Fibroblast of mammary gland (primary cell): ENCODE results near the gene HRH2.

Experiments
- DNase-seq: peaks from one replicate; pipeline ENCODE4 v3.0.0-alpha.2; 2010; ENCODE audit warnings: low read depth
- H3K4me3 ChIP-seq: 2 replicates; pipeline ENCODE4 v1.5.1; 2011; ENCODE audit warnings: low read depth, mild to moderate bottlenecking, low read length, moderate library complexity; ENCODE audit not compliant: control insufficient read depth
- TF ChIP-seq, protein P1 (sequence below): conservative IDR thresholded peaks from 2 replicates; pipeline ENCODE4 v1.5.1; 2011; ENCODE audit warnings: low read depth, low read length, inconsistent platforms; ENCODE audit not compliant: control insufficient read depth, insufficient read depth

Gene HRH2

DNA sequence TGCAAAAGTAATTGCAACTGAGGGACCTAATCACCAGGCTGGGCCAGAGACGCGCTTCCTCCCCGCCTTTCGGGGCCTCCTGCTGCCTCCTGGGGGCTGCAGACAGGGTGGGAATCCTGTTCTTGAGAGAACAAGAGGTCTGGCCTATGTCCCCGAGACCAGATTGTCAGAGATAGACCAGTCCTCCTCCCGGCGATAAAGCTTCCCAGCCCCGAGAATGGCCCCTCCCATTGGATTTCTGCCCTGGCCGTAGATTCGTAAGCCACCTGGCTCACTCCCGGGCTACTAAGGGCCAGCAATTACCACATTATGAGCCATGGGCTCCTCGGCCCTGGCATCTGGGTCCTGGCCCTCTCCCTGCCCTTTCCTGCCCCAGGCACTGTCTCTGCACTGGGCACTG is 70.4 kb downstream of the HRH2 start:
- no peak overlapping the region for H3K4me3 ChIP-seq
- TF ChIP-seq, protein P1, sequence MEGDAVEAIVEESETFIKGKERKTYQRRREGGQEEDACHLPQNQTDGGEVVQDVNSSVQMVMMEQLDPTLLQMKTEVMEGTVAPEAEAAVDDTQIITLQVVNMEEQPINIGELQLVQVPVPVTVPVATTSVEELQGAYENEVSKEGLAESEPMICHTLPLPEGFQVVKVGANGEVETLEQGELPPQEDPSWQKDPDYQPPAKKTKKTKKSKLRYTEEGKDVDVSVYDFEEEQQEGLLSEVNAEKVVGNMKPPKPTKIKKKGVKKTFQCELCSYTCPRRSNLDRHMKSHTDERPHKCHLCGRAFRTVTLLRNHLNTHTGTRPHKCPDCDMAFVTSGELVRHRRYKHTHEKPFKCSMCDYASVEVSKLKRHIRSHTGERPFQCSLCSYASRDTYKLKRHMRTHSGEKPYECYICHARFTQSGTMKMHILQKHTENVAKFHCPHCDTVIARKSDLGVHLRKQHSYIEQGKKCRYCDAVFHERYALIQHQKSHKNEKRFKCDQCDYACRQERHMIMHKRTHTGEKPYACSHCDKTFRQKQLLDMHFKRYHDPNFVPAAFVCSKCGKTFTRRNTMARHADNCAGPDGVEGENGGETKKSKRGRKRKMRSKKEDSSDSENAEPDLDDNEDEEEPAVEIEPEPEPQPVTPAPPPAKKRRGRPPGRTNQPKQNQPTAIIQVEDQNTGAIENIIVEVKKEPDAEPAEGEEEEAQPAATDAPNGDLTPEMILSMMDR: no peak
- DNase-seq: no peak

DNA sequence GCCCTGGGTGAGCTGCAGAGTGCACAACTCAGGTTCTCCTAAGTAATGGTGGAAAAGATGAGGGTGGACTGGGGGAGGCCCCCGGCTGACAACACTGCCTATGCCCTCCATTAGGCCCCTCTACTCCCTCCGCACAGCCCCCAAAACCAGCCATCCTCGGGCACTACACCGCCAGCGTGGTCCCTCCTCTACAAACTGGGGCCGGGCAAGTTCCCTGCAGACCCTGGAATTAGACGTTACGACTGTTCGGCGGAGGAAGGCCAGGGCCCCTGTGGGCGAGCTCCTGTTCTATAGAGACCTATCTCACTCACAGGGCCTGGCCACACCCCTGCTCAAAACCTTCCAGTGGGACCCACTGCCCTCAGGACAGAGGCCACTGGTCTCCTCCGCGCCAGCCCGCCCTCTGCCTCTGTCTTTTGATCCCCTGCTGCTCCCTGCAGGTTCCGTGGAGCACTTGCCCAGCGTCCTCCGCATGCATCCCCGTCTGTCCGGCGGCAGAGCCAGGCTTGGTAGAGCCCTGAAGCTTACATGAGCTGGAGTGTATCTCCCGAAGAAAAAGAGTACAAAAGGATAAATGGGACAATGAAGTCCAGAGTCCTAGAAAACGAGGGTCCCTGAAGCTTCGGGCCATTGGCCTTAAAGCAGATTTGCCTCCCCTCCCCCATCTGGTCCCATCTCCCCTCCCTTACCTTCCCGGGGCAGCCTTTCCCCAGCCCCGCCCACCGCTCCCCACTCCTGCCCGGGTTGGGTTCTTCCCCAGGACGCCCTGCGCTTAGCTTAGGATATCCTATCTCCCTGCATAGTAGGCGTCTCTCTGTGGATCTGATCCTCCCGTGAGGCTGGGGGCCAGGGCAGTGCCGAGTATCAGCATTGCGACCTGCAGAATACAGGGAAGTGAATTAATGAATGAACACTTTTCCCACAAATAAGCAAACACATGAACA is 71.3 kb downstream of the HRH2 start:
- H3K4me3 ChIP-seq: no peak overlapping the region
- no peak for DNase-seq
- TF ChIP-seq, protein P1: no peak

DNA sequence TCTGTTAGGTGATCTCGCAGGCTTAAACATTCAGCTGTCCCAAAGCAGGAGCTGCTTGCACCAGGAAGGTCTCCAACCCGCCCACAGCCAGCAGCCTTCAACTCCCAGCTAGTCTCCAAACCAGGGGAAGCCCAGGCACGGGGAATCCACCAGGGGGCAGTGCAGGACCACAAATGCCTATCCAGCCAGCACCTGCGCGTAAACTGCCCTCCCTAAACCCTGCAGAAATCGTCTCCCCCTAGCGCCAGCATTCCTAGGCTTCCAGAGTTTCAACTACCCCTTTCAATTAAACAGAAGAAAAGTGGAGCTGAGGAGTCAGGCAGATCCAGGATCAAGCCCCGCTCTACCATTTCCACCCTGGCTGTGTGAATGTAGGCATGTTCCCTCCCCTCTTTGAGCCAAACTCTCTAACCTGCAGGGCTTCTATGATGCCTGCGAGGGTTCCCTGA is 72.0 kb downstream of the HRH2 start:
- TF ChIP-seq, protein P1: peak; percentile 97
- DNase-seq: peak; percentile 84
- no peak overlapping the region for H3K4me3 ChIP-seq

DNA sequence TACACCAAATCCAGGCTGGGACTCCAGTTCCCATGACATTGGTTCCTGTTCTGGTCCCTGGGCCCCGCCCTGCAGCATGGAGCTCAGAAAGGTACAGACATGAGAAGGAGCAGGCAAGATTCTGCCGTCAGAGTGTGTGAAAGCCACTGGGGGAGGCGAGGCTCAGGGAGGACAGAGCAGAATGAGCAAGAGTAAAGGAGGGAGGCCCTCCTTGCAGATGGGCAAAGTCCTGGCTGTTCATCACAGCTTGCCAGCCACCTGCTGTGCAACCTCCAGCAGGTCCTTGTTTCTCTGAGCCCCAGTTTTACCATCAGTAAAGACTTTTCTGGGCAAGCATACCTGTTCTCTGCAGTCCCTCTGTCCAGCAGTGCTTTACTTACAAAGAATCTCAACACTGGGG is 73.3 kb downstream of the HRH2 start:
- no peak overlapping the region for H3K4me3 ChIP-seq
- no peak for DNase-seq
- TF ChIP-seq, protein P1: no peak

DNA sequence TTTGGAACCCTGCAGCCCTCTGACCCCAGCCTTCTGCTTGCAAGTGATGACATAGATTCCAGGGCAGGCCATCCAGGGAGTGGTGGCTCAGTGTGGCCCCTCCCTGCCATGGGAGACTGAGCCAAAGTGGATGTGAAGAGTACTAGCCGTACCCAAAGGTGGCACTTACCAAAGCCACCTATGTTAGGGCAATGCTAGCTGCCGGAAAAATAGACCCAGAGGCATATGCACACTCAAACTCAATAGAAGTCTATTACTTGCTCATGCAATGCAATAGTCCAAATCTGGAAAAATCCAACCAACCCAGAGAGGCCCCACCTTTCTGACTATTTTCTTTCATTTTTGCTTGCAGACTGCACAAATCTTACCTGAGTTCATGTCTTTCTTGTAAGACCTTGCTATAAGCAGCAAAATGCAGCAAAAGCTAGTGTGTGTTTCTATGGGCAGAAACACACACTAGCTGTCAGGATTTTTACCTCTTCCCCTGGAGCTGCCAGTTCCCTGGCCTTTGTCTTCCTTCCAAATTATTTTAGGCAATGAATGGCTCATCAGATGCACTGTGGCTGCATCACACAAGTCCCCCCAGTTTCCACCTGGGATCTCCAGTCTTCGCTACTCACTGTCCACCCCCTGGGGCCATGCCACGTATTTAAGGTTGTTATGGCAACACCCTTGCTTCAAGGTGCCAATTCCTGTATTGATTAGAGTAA is 74.0 kb downstream of the HRH2 start:
- TF ChIP-seq, protein P1: no peak
- H3K4me3 ChIP-seq: no peak overlapping the region
- DNase-seq: no peak

DNA sequence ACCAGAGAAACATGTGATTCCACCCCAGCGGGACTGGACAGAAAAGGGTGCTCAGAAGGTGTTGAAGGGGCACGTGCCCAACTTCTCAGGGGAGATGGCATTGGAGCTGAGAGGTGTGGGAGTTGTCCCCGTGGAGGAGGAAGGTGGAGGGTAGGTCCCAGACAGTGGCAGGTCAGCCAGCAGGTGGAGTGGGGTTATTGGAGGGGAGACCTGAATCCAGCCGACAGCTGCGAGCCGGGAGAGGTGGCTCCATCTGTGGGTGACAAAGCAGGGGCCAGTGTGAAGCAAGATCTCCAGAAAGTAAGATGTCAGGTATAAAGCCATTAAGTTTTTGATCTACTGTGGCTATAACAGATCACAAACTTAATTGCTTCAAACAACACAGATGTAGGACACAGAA is 75.1 kb downstream of the HRH2 start:
- TF ChIP-seq, protein P1: no peak
- no peak for DNase-seq
- H3K4me3 ChIP-seq: no peak overlapping the region
